ENCODE data around the gene SP1. TPM values are rescaled to one million over a fixed set of nuclear protein-coding genes. Genes with fewer than 3 reads are reported as not detected.

SP1 gene
- total and polyA plus RNA-seq, 2 donors (not counting 1 experiment from before 2014, with no cell fraction given) = 26.0 to 129 TPM

- Histone ChIP-seq H3K27me3 (replicated peaks in 1 of 4; ENCODE audit: control extremely low read depth in 1 of 4, control insufficient read depth in 3 of 4, insufficient read depth in 4 of 4, low read length in 3 of 4) (no peaks in the 10 kb centered on the region), H2AFZ (ENCODE audit: insufficient read depth, low read depth, low read length, poor library complexity, severe bottlenecking) (no peak overlapping the region), H3K4me2 (replicated peaks; ENCODE audit: low read depth, low read length, poor library complexity, severe bottlenecking) (no peak overlapping the region), H3K27ac (ENCODE audit: low read length in 2 of 2) (peak overlapping the region in 1 of 2 donors; percentile 41), H3K9me3 (ENCODE audit: control extremely low read depth in 1 of 3, control insufficient read depth in 2 of 3, insufficient read depth in 1 of 3, low read length in 2 of 3) (no peaks in the 10 kb centered on the region), H4K20me1 (ENCODE audit: control insufficient read depth, insufficient read depth, low read length, poor library complexity, severe bottlenecking) (no peaks in the 10 kb centered on the region), H3K36me3 (replicated peaks in 1 of 2; ENCODE audit: control extremely low read depth in 1 of 2, control insufficient read depth in 1 of 2, extremely low read depth in 1 of 2, insufficient read depth in 2 of 2, low read length in 1 of 2) (peaks cover 5 to 38% of the 10 kb centered on the region in 2 experiments), H3K4me3 (ENCODE audit: control extremely low read depth in 1 of 5, extremely low read depth in 1 of 5, insufficient read depth in 1 of 5, low read depth in 2 of 5, low read length in 4 of 5) (no peak overlapping the region), H3K9ac (ENCODE audit: low read length) (no peak overlapping the region), H3K4me1 (ENCODE audit: control insufficient read depth in 2 of 2, insufficient read depth in 2 of 2, low read length in 2 of 2) (peaks cover 21 to 25% of the 10 kb centered on the region in 2 donors), H3K79me2 (ENCODE audit: control insufficient read depth, insufficient read depth, low read length) (no peaks in the 10 kb centered on the region)
- DNase-seq (no peak), ATAC-seq (ENCODE audit: low read depth) (no peak)
- WGBS (ENCODE audit: insufficient coverage) = no CpG with 5 or more reads among the region's 3 CpGs
- CTCF ChIA-PET = interaction anchor here (0.8 to 7.5 kb wide), 4 partner anchors 8 to 69 kb away, joined by 3 to 70 read pairs (median 11); no protein-coding TSS in a partner anchor
- POLR2A ChIA-PET = no interaction called here
- intact Hi-C loops (cut with micrococcal nuclease) = no loop called here
- Mint-ChIP-seq H3K27ac (peak overlapping the region; percentile 67), H3K27me3 (no peaks in the 10 kb centered on the region), H3K4me1 (peaks cover 47% of the 10 kb centered on the region), H3K4me3 (no peak overlapping the region), H3K9me3 (ENCODE audit: insufficient read depth) (no peaks in the 10 kb centered on the region)
- TF ChIP-seq, protein P1, sequence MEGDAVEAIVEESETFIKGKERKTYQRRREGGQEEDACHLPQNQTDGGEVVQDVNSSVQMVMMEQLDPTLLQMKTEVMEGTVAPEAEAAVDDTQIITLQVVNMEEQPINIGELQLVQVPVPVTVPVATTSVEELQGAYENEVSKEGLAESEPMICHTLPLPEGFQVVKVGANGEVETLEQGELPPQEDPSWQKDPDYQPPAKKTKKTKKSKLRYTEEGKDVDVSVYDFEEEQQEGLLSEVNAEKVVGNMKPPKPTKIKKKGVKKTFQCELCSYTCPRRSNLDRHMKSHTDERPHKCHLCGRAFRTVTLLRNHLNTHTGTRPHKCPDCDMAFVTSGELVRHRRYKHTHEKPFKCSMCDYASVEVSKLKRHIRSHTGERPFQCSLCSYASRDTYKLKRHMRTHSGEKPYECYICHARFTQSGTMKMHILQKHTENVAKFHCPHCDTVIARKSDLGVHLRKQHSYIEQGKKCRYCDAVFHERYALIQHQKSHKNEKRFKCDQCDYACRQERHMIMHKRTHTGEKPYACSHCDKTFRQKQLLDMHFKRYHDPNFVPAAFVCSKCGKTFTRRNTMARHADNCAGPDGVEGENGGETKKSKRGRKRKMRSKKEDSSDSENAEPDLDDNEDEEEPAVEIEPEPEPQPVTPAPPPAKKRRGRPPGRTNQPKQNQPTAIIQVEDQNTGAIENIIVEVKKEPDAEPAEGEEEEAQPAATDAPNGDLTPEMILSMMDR (IDR thresholded peaks at IDR 0.05) = no peak
- TF ChIP-seq EZH2 (IDR thresholded peaks at IDR 0.05; ENCODE audit: borderline replicate concordance, insufficient read depth, low read depth, low read length, poor library complexity, severe bottlenecking) = no peak
These were observed 33.7 kb downstream of the SP1 start for GRCh38 chr12:53413485-53414204.

GRCh38 chr12:53414756-53415417 lies 34.9 kb downstream of the SP1 start:
- Histone ChIP-seq H3K4me1 (ENCODE audit: control insufficient read depth in 2 of 2, insufficient read depth in 2 of 2, low read length in 2 of 2) (peaks cover 24 to 29% of the 10 kb centered on the region in 2 donors), H3K27me3 (replicated peaks in 1 of 4; ENCODE audit: control extremely low read depth in 1 of 4, control insufficient read depth in 3 of 4, insufficient read depth in 4 of 4, low read length in 3 of 4) (no peaks in the 10 kb centered on the region), H3K9me3 (ENCODE audit: control extremely low read depth in 1 of 3, control insufficient read depth in 2 of 3, insufficient read depth in 1 of 3, low read length in 2 of 3) (no peaks in the 10 kb centered on the region), H3K4me2 (replicated peaks; ENCODE audit: low read depth, low read length, poor library complexity, severe bottlenecking) (no peak overlapping the region), H3K36me3 (replicated peaks in 1 of 2; ENCODE audit: control extremely low read depth in 1 of 2, control insufficient read depth in 1 of 2, extremely low read depth in 1 of 2, insufficient read depth in 2 of 2, low read length in 1 of 2) (peaks cover 5 to 28% of the 10 kb centered on the region in 2 experiments), H4K20me1 (ENCODE audit: control insufficient read depth, insufficient read depth, low read length, poor library complexity, severe bottlenecking) (no peaks in the 10 kb centered on the region), H3K4me3 (ENCODE audit: control extremely low read depth in 1 of 5, extremely low read depth in 1 of 5, insufficient read depth in 1 of 5, low read depth in 2 of 5, low read length in 4 of 5) (no peak overlapping the region), H3K27ac (ENCODE audit: low read length in 2 of 2) (no peak overlapping the region), H3K79me2 (ENCODE audit: control insufficient read depth, insufficient read depth, low read length) (no peaks in the 10 kb centered on the region), H2AFZ (ENCODE audit: insufficient read depth, low read depth, low read length, poor library complexity, severe bottlenecking) (no peak overlapping the region), H3K9ac (ENCODE audit: low read length) (no peak overlapping the region)
- Mint-ChIP-seq H3K9me3 (ENCODE audit: insufficient read depth) (no peaks in the 10 kb centered on the region), H3K27me3 (no peaks in the 10 kb centered on the region), H3K27ac (peak overlapping the region; percentile 46), H3K4me3 (no peak overlapping the region), H3K4me1 (peaks cover 57% of the 10 kb centered on the region)
- intact Hi-C loops (cut with micrococcal nuclease) = no loop called here
- CTCF ChIA-PET = interaction anchor here (0.8 to 7.5 kb wide), 5 partner anchors 11 to 94 kb away, joined by 3 to 70 read pairs (median 6); no protein-coding TSS in a partner anchor
- POLR2A ChIA-PET = interaction anchor here (0.6 kb wide), 1 partner anchor 28 kb away, joined by 5 read pairs; no protein-coding TSS in a partner anchor
- DNase-seq (no peak), ATAC-seq (ENCODE audit: low read depth) (no peak)
- WGBS (ENCODE audit: insufficient coverage) = 73% methylated on average over 2 of the region's 3 CpGs
- TF ChIP-seq, protein P1 (IDR thresholded peaks at IDR 0.05) = no peak
- no peak for TF ChIP-seq EZH2 (IDR thresholded peaks at IDR 0.05; ENCODE audit: borderline replicate concordance, insufficient read depth, low read depth, low read length, poor library complexity, severe bottlenecking)
